ENCODE data around the gene C6orf89. TPM values are rescaled to one million over a fixed set of nuclear protein-coding genes. Genes with fewer than 3 reads are reported as not detected.

The C6orf89 gene
- 10 to 100 TPM; 22.2 to 55.6 (median 34.5) TPM for total RNA-seq

GRCh38 chr6:36885461-36886401, at the start of gene C6orf89:
C6orf89 (plus strand) TSS chr6:36885952; CDS start chr6:36899445, 13,493 bp downstream.
- H3K4me1 ChIP-seq (replicated peaks in 1 of 2), result peaks cover 3 to 15% of the 10 kb centered on the region in 2 donors
- H3K4me3 ChIP-seq, result peak within 1 kb of the TSS; percentile 40 to 62 (median 51)
- in situ Hi-C loops (cut with MboI; ENCODE audit: low pct_unique_long_range_greater_than_20kb in 2 of 9, low sequenced_read_pairs in 9 of 9, unreplicated experiment in 9 of 9), result loop anchor here in 6 of 9 experiments (25.0 kb wide), 4 partner anchors 102 to 327 kb away; partner anchors contain the start of genes FGD2 (in 3 of the 6), MTCH1 (in 1 of the 6) and PIM1 (in 1 of the 6)
- H3K27ac ChIP-seq, result peak within 1 kb of the TSS; percentile 77 to 86
- WGBS, 10 experiments, result 0 to 37% (median 7%) methylated on average over 4 to 25 of the region's 48 CpGs
- ATAC-seq (replicated peaks in 6 of 8), result peak; percentile 97 to 99 (median 98)

GRCh38 chr6:36836111-36837021, 49.4 kb upstream of the C6orf89 start:
- in situ Hi-C loops (cut with MboI; ENCODE audit: low pct_unique_long_range_greater_than_20kb in 2 of 9, low sequenced_read_pairs in 9 of 9, unreplicated experiment in 9 of 9), result no loop called here
- Histone ChIP-seq H3K4me1 (replicated peaks in 1 of 2) (peaks cover 18 to 24% of the 10 kb centered on the region in 2 donors), H3K27ac (no peak overlapping the region), H3K4me3 (no peak overlapping the region)
- ATAC-seq (replicated peaks in 6 of 8), result no peak
- no CpG with 5 or more reads among the region's 3 CpGs for WGBS, 10 experiments

- no peak overlapping the region for H3K4me3 ChIP-seq
- ATAC-seq (replicated peaks in 6 of 8), result no peak
- peaks cover 19 to 24% of the 10 kb centered on the region in 2 donors for H3K4me1 ChIP-seq (replicated peaks in 1 of 2)
- in situ Hi-C loops (cut with MboI; ENCODE audit: low pct_unique_long_range_greater_than_20kb in 2 of 9, low sequenced_read_pairs in 9 of 9, unreplicated experiment in 9 of 9), result no loop called here
- no peak overlapping the region for H3K27ac ChIP-seq
- 90 to 100% (median 92%) methylated on average over 2 of the region's 2 CpGs; no CpG with 5 or more reads in 7 of the 10 experiments for WGBS, 10 experiments
Observed at GRCh38 chr6:36837022-36837339, 48.8 kb upstream of the C6orf89 start.

GRCh38 chr6:36837686-36838085, 48.1 kb upstream of the C6orf89 start:
- H3K4me1 ChIP-seq (replicated peaks in 1 of 2), result peaks cover 19 to 24% of the 10 kb centered on the region in 2 donors
- WGBS, 10 experiments, result 63 to 100% (median 90%) methylated on average over 1 to 4 of the region's 6 CpGs; no CpG with 5 or more reads in 4 of the 10 experiments

GRCh38 chr6:36838896-36839748, 46.6 kb upstream of the C6orf89 start, which contains the start of gene CPNE5:
CPNE5 (minus strand) TSS chr6:36839444; CDS start chr6:36839377, 67 bp downstream.
- in situ Hi-C loops (cut with MboI; ENCODE audit: low pct_unique_long_range_greater_than_20kb in 2 of 9, low sequenced_read_pairs in 9 of 9, unreplicated experiment in 9 of 9), result no loop called here
- Histone ChIP-seq H3K27ac (peak within 1 kb of the TSS; percentile 4 to 6), H3K4me3 (peak within 1 kb of the TSS; percentile 46 to 69 (median 55)), H3K4me1 (replicated peaks in 1 of 2) (peaks cover 19 to 24% of the 10 kb centered on the region in 2 donors)
- ATAC-seq (replicated peaks in 6 of 8), result peak; percentile 11 to 65 (median 52)
- 45 to 60% (median 60%) methylated on average over 1 to 2 of the region's 57 CpGs; no CpG with 5 or more reads in 7 of the 10 experiments for WGBS, 10 experiments

More at GRCh38 chr6:36837686-36838085, 48.1 kb upstream of the C6orf89 start:
- Histone ChIP-seq H3K4me3 (no peak overlapping the region), H3K27ac (no peak overlapping the region)
- in situ Hi-C loops (cut with MboI; ENCODE audit: low pct_unique_long_range_greater_than_20kb in 2 of 9, low sequenced_read_pairs in 9 of 9, unreplicated experiment in 9 of 9), result no loop called here
- no peak for ATAC-seq (replicated peaks in 6 of 8)

- H3K27ac ChIP-seq, result peak overlapping the region; percentile 4 to 6
- peak; percentile 72 to 80 (median 77) for ATAC-seq (replicated peaks in 6 of 8)
- H3K4me1 ChIP-seq (replicated peaks in 1 of 2), result peaks cover 14 to 17% of the 10 kb centered on the region in 2 donors
- in situ Hi-C loops (cut with MboI; ENCODE audit: low pct_unique_long_range_greater_than_20kb in 2 of 9, low sequenced_read_pairs in 9 of 9, unreplicated experiment in 9 of 9), result loop anchor here in 1 of 9 experiments (10.0 kb wide), 1 partner anchor 55 kb away; no protein-coding TSS in a partner anchor
- no CpG with 5 or more reads among the region's 70 CpGs for WGBS, 10 experiments
- H3K4me3 ChIP-seq, result peak overlapping the region; percentile 46 to 69 (median 55)
Observed at GRCh38 chr6:36839749-36840431, 45.9 kb upstream of the C6orf89 start.

- ATAC-seq (replicated peaks in 6 of 8), result peak in 6 of 8 experiments; percentile 9 to 31 (median 12)
- WGBS, 10 experiments, result 7 to 52% (median 35%) methylated on average over 1 to 13 of the region's 44 CpGs; no CpG with 5 or more reads in 5 of the 10 experiments
- in situ Hi-C loops (cut with MboI; ENCODE audit: low pct_unique_long_range_greater_than_20kb in 2 of 9, low sequenced_read_pairs in 9 of 9, unreplicated experiment in 9 of 9), result loop anchor here in 1 of 9 experiments (10.0 kb wide), 1 partner anchor 56 kb away; no protein-coding TSS in a partner anchor
- H3K27ac ChIP-seq, result no peak overlapping the region
- H3K4me3 ChIP-seq, result peak overlapping the region; percentile 46 to 69 (median 55)
- peaks cover 13 to 14% of the 10 kb centered on the region in 2 donors for H3K4me1 ChIP-seq (replicated peaks in 1 of 2)
Observed at GRCh38 chr6:36840432-36841403, 45.0 kb upstream of the C6orf89 start.

- 56 to 100% (median 74%) methylated on average over 1 to 2 of the region's 2 CpGs; no CpG with 5 or more reads in 1 of the 10 experiments for WGBS, 10 experiments
- Histone ChIP-seq H3K27ac (no peak overlapping the region), H3K4me3 (no peak overlapping the region), H3K4me1 (replicated peaks in 1 of 2) (peaks cover 13 to 14% of the 10 kb centered on the region in 2 donors)
- no peak for ATAC-seq (replicated peaks in 6 of 8)
- in situ Hi-C loops (cut with MboI; ENCODE audit: low pct_unique_long_range_greater_than_20kb in 2 of 9, low sequenced_read_pairs in 9 of 9, unreplicated experiment in 9 of 9), result loop anchor here in 1 of 9 experiments (10.0 kb wide), 1 partner anchor 57 kb away; no protein-coding TSS in a partner anchor
Observed at GRCh38 chr6:36841756-36842155, 44.0 kb upstream of the C6orf89 start.

GRCh38 chr6:36843170-36843569, 42.6 kb upstream of the C6orf89 start:
- no peak for ATAC-seq (replicated peaks in 6 of 8)
- no peak overlapping the region for H3K27ac ChIP-seq
- in situ Hi-C loops (cut with MboI; ENCODE audit: low pct_unique_long_range_greater_than_20kb in 2 of 9, low sequenced_read_pairs in 9 of 9, unreplicated experiment in 9 of 9), result loop anchor here in 1 of 9 experiments (10.0 kb wide), 1 partner anchor 58 kb away; no protein-coding TSS in a partner anchor
- WGBS, 10 experiments, result 82 to 100% (median 86%) methylated on average over 2 to 4 of the region's 4 CpGs; no CpG with 5 or more reads in 5 of the 10 experiments
- peaks cover 15 to 16% of the 10 kb centered on the region in 2 donors for H3K4me1 ChIP-seq (replicated peaks in 1 of 2)
- H3K4me3 ChIP-seq, result no peak overlapping the region

Measured in motor neuron (in vitro differentiated cells).